Effector CD4-positive, alpha-beta T cell (primary cell): Measurements from ENCODE around the gene SPANXN3. TPM values are rescaled to one million over a fixed set of nuclear protein-coding genes. Genes with fewer than 3 reads are reported as not detected.
"Not testable (repeated sequence)": the region's sequence is repeated elsewhere in the genome, so short reads cannot be mapped to it uniquely, and the experiment has no call there.

Source experiments
- DNase-seq: peaks from one replicate; pipeline ENCODE4 v3.0.0-alpha.2; 2020
- total RNA-seq: gene quantifications from one replicate; lab custom pipeline; 2026; lab: John Stamatoyannopoulos, UW

SPANXN3 gene, protein sequence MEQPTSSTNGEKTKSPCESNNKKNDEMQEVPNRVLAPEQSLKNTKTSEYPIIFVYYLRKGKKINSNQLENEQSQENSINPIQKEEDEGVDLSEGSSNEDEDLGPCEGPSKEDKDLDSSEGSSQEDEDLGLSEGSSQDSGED
- total RNA-seq = not detected

DNA sequence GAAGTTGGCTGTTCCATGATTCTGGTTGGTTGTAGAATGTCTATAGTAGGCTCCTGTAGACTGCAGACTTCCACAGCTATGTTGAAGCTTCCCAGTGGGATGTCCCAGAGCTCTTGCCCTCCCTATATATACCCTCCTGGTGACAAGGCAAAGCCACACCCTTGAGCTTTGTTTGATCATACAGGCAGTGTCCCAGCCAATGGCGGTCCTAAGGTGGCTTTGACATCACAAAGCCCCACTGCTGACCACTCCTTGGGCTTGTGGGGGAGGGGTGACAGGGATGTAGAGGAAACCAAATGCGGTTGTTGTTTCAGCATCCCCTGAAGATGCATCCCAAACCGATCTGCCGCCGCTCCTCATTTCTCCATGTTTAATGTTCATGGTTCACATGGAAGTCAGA, at the start of gene SPANXN3:
Gene SPANXN3, minus strand, starts transcription at position 101 of the 400 bp plus-strand sequence. Its CDS starts 84 bp downstream, at position 17.
- DNase-seq = not testable (repeated sequence)

- DNase-seq = no peak
These were observed 18.9 kb upstream of the SPANXN3 start for GRCh38 chrX:143536176-143536575.

DNA sequence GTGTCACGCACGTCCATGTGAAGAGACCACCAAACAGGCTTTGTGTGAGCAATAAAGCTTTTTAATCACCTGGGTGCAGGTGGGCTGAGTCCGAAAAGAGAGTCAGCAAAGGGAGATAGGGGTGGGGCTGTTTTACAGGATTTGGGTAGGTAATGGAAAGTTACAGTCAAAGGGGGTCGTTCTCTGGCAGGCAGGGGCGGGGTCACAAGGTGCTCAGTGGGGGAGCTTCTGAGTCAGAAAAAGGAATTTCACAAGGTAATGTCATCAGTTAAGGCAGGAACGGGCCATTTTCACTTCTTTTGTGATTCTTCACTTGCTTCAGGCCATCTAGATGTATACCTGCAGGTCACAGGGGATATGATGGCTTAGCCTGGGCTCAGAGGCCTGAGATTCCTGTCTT, 15.1 kb downstream of the SPANXN3 start:
- not testable (repeated sequence) for DNase-seq

DNA sequence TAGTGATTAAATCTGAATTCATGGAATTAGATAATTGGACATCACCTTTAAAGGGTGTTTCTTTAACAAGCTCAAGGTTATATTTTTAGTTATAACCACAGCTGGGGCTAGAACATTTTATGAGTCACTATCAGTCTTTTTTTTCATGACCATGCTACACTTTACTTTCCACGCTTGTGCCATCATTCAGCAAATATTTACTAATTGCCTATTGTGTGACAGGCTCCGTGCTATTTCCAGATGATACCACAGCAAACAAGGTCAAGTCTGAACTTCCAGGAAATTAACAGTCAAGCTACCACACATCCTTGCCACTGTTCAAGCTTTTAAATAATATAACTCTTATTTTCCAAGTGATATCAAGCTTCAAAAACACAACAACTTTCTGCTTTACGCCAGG, 16.5 kb downstream of the SPANXN3 start:
- no peak for DNase-seq

DNA sequence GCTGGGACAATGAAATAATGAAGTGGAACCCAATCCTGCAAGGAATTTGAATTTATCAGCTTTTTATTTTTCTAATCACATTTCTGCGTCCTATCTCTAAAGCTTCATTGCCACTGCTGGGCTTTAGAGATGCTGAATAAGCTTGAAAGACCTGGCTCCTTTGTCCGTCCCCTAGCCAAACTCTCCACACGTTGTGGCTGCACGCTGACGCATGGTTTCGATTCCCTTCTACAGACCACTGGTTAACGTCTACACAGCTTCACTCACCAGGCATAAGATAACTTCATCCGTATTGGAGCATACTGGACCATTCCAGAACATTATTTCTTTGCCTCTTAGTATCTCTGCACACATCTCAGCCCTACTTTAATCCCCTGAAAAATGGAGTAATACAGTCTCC, 31.2 kb downstream of the SPANXN3 start:
- DNase-seq = no peak

- DNase-seq = no peak
These were observed 40.5 kb downstream of the SPANXN3 start for GRCh38 chrX:143476751-143477150.

GRCh38 chrX:143472347-143472938, 44.8 kb downstream of the SPANXN3 start:
- DNase-seq = no peak

DNA sequence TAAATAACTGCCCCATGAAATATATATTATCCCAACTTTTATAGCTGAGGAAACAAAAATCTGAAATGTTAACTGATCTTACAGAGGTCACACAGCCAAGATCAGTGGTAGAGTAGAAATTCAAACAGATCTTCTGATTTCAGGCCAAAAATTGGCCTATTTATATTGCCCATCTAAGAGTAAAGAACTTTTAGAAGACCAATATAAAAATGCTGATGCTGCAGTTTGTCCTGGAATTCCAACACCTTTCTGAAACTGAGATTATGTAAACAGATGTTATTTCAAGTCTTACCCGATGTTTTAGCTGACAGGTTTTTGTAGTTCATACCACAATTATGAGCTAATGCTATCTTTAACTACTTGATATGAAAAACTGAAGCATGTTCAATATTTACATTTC, 51.1 kb downstream of the SPANXN3 start:
- DNase-seq = no peak

- DNase-seq = no peak
These were observed 54.6 kb downstream of the SPANXN3 start for GRCh38 chrX:143462696-143463095.

DNA sequence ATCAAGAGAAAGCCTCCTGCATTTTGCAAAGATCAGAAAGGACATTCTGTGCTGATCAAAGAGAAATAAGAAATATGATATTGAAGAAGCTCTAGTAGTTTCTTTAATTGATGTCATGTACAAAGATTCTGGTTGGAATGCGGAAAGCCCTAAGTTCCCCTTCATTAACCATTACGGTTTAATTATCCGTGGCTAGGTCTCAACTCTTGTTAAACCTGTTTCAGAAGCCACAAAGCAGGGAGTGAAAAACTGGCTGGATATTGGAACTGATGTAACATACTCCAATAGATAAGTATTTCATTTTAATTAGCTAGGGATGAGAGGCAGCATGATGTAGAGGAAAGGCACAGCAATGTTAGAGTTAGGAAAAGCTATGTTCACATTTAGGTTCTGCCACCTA, 55.7 kb downstream of the SPANXN3 start:
- DNase-seq = no peak
